Effector CD4-positive, alpha-beta T cell (primary cell): ENCODE results near the gene CSRNP3.

Experiments
- DNase-seq: peaks from one replicate; pipeline ENCODE4 v3.0.0-alpha.2; 2020

CSRNP3 gene

GRCh38 chr2:165594231-165594934, 124.9 kb downstream of the CSRNP3 start:
- DNase-seq = no peak

GRCh38 chr2:165594935-165595255, 125.4 kb downstream of the CSRNP3 start:
- DNase-seq = no peak

DNA sequence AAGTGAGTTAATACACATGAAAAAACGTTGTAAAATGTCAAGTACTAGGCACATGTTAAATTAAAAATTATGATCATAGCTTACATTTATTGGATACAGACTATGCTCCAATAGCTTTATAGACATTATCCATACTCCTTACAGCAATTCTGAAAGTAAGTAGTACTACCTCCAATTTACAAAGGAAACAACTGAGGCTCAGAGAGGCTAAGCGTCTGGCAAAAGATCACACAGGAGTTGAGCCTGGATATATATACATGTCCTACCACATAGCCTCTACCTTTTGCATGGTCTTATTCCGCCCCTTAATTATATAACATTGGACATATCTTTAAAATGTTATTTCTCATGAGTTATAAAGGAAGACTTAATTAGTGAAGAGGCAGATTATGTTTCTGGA, 127.3 kb downstream of the CSRNP3 start:
- no peak for DNase-seq

DNA sequence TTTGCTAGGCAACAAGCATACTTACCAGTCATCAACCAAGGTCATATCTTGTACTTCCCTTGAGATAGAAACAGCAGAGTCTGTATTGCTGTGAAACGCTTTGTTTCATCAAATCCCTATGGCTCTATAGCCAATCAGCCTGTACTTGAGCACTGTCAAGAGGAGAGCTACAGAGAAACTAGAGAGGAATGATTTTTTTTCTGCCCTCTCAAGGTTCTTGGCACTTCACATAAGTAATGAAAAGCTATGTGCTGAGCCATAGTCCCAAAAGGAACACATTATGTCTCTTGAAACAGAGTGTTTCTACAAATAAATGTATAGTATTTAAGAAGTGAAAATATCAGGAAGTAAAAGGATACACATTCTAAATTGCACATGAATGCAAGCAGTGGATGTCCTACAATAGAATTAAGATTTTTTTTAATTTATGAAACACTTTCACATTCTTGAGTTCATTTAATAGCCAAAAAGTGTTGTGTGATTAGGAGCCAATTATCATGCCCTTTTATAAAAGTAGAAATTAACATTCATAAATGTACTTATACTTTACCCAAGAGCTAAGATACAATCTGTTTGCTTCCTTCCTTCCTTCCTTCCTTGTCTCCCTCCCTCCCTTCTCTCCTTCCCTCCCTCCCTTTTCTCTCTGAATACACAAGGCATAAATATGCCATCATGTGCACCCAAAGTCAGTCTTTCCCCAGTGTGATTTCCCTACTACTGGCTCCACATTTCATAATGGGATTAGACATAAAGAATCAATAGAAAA, 131.8 kb downstream of the CSRNP3 start:
- DNase-seq = no peak

GRCh38 chr2:165601928-165602521, 132.5 kb downstream of the CSRNP3 start:
- DNase-seq = no peak

DNA sequence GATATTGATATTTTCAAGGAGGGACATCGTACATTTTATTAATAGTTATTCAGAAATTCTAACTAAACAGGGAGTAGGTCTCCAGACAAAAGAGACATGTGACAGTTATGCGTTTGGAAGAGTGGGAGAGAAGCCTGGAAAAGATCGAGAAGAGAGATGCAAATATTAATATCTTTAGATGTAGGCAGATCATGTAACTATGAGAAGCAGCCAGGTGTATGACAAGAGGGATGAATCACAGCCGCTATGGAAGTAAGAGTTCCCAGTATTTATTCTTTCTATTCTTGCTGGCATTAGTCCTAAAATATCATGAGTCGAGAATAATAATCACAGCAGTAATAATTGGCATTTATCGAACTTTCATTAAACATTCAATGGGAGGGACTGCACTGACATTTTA, 140.2 kb downstream of the CSRNP3 start:
- no peak for DNase-seq

DNA sequence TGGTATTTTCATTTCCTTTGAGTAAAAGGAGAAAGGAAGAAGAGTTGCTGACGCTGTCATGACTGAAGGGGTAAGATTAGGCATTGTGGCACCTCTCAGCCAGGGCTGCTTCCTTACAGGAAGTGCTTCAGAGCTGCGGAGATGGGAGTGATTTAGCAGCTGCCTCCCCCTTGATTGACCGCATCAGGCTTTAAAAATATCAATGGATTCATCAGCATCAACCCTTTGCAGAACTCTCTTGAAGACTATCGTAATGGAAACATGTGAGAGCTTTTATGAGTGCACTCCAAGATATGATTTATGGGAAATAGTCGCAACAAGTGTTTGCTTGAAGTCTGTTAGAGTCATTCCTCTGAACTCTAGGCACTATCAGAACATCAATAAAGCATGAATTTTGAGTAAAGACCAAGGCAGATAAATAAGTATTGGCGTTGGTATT, 141.1 kb downstream of the CSRNP3 start:
- no peak for DNase-seq

GRCh38 chr2:165617741-165618481, 148.4 kb downstream of the CSRNP3 start:
- DNase-seq = no peak

DNA sequence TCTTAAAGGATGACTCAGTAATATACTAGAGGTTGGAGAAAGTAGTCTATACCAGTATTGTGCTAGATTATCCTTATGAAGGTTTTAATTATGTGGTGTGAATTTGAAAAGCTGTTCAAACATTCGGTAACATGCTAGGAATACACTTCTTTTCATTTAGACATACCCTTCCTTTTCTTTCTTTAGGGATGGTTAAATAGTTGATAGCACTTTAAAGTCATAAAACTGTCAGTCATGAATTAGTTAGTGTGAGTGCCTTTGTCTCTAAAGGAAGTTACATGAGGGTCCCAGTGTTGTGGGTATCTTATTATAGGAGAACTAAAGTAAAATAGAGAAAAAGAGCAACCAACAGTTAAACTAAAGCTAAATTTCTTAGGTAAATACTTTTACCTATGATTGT, 149.3 kb downstream of the CSRNP3 start:
- DNase-seq = no peak

GRCh38 chr2:165621086-165621560, 151.6 kb downstream of the CSRNP3 start:
- no peak for DNase-seq

GRCh38 chr2:165623161-165623560, 153.7 kb downstream of the CSRNP3 start:
- no peak for DNase-seq

- DNase-seq = no peak
Measured at GRCh38 chr2:165623783-165624469, 154.4 kb downstream of the CSRNP3 start.

DNA sequence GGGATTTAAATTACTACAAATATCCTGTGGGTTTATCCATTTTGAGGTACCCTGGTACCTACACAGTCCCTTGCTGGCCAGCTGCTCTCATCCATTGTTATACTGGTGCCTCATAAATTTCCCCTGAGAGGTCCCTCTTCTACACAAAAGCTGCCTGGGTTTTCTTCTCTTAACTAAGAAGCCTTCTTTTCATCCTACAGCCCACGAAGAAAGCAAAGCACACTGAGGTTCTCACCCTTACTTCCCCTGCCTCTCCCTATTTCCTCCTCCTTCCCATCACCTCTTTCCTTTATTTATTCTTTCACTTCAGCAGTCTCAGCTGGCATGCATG, 154.9 kb downstream of the CSRNP3 start:
- no peak for DNase-seq

- DNase-seq = no peak
Measured at GRCh38 chr2:165627470-165627869, 158.0 kb downstream of the CSRNP3 start.

GRCh38 chr2:165629776-165630175, 160.3 kb downstream of the CSRNP3 start:
- DNase-seq = no peak

DNA sequence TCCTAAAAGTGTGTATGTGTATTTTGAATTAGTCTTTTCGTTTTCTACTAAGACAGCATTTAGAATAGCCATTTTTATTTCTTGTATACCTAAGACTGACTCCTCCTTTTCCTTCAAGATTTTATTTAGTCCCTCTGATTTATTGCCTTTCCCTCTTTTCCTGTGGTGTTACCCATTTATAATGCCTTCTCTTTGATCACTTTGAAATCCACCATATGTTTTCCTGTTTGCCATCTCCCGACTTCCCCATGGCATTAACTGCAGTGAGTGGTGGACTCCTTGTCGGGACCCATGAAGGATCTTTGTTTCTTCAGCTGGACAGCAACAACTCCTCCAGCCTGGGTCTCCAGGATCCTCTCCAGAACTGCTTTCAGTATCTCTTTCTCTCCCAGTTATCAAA, 160.7 kb downstream of the CSRNP3 start:
- no peak for DNase-seq

DNA sequence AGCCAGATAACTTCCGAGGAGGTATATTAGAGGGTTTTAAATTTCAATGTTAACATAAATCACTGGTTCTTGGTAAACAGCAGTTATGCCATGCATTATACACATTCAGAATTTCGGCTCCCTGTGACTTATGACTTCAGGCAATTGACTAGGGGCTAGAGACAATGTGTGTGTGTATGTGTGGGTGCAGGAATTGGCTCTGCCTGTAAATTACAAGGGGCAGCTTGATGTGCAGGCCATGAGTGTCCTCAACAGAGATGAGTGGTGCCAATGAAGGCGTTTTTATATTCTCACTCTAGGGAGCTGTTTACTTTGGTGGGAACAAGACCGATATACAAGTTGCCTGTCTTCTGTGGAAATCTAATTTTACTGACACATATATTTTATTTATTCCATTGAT, 161.6 kb downstream of the CSRNP3 start:
- no peak for DNase-seq

DNA sequence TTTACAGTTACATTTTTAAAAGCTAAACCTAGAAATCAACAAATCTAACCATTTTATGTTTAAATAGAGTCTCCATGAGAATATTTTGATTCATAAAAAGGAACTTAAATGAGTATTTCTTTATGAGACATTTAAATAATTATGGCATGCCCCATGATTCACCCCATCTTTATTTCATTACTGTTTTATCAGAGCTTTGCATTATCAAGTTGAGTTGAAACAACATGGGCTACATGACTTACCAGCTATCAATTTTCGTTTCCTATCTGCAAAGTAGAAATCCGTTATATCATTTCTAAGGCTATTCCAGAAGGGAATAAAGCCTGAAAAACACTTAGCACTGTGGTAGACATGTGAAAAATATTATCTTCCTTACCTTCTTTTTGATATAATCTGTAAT, 163.1 kb downstream of the CSRNP3 start:
- no peak for DNase-seq

DNA sequence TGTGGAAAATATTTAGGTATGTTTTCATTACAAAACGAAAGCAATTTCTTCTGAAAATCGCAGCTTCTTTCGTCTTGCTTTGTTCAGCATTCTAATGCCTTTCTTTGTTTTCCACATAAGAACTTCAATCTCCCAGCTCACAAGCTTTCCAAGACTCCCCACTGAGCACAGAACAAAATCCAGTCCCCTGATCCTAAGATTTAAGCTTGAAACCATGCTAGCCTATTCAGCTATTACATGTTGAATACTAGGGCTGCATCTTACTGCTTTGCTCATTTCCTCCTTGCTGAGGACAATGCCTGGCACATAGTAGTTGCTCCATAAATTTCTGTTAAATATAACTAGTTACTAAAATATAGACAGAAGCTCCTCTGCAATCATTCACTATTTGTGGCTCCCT, 163.9 kb downstream of the CSRNP3 start:
- no peak for DNase-seq

DNA sequence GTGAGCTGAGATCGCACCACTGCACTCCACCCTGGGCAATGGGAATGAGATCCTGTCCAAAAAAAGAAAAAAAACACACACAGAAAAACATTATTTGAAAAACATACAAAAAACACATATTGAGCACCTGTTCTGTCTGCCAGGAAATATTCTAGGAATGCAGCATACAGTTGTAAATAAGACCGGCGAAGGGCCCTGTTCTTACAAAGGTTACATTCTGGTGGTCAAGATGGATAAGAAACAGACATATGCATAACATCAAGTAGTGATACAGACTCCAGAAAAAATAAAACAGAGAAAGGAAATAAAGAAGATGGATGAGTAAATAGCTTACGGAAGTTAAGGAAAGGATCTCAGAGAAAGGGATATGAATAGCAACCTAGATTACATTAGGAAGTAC, 164.8 kb downstream of the CSRNP3 start:
- DNase-seq = no peak

GRCh38 chr2:165634855-165635254, 165.4 kb downstream of the CSRNP3 start:
- no peak for DNase-seq

- no peak for DNase-seq
Measured at GRCh38 chr2:165635532-165635931, 166.0 kb downstream of the CSRNP3 start.

- DNase-seq = no peak
Measured at GRCh38 chr2:165636959-165637358, 167.5 kb downstream of the CSRNP3 start.
